ENCODE measurements around the gene AVPI1.
"Not testable (repeated sequence)": the region's sequence is repeated elsewhere in the genome, so short reads cannot be mapped to it uniquely, and the experiment has no call there.

Gene AVPI1

DNA sequence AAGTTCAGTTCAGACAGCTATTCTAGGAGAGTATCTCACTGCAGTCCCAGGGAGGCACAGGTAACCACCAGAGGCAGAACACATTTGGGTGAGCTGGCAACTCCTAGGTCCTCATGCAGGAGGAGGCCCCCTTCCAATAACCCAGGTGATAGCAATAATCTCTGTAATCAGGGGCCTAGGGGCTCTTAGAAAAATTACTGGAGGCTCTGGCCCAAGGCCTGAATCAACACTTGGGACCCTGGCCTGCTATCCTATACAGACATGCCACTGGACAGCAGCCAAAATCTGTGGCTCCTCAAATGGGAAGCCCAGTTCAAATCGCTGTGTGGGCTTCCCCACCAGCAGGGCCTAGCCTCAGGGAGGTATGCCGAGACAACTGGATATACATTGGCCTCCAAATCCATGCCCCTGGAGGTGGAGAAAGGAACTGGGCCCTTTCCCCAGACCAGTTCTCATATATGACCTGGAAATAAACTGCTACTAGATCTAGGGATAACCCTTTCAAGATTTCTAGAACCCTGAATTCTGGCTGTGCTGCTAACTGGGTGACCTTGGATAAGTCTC, 1.6 kb downstream of the AVPI1 start:
- DNase-seq (ENCODE audit: insufficient read length, low spot score) (no peak), FAIRE-seq (no peak)
- TF ChIP-seq POU2F2 (IDR thresholded peaks at IDR 0.05; ENCODE audit: low read depth, low read length): no peak
- TF ChIP-seq SPI1 (IDR thresholded peaks at IDR 0.05; ENCODE audit: low read depth, low read length): no peak
- TF ChIP-seq PAX5 (IDR thresholded peaks at IDR 0.05; ENCODE audit: insufficient read depth, low read length, severe bottlenecking): no peak
- TF ChIP-seq POLR2A (IDR thresholded peaks at IDR 0.05; ENCODE audit: low read depth, low read length): no peak
- no peak for TF ChIP-seq TAF1 (IDR thresholded peaks at IDR 0.05; ENCODE audit: low read depth, low read length)

DNA sequence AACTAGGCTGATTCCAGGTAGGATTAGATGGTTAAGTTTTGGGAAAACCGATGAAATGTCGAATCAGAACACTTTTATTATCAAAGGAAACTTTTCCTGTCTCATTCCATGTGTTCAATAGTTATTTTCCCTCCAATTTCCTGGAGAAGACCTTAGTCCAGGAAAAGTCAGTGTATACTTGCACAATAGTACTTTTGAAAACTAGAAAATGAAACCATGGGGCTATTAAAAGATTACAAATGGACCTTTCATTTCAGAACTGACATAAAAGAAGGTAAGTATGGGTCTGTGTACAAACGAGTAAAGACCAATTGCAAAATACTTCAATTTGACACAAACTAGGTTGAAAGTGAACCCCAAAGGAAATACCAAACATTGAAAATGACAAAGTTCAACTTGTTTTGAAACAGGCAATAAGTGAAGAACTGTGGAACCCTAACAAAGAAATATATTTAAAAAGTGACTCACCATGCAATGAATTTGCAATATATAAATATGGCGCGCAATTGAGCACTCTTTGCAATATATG, 2.1 kb downstream of the AVPI1 start:
- no peak for FAIRE-seq
- no peak for TF ChIP-seq SPI1 (IDR thresholded peaks at IDR 0.05; ENCODE audit: low read depth, low read length)
- TF ChIP-seq POLR2A (IDR thresholded peaks at IDR 0.05; ENCODE audit: low read depth, low read length): no peak
- TF ChIP-seq TAF1 (IDR thresholded peaks at IDR 0.05; ENCODE audit: low read depth, low read length): no peak
- TF ChIP-seq POLR2AphosphoS5 (IDR thresholded peaks at IDR 0.05; ENCODE audit: low read depth, low read length): no peak
- no peak for TF ChIP-seq PAX5 (IDR thresholded peaks at IDR 0.05; ENCODE audit: insufficient read depth, low read length, severe bottlenecking)
- TF ChIP-seq POU2F2 (IDR thresholded peaks at IDR 0.05; ENCODE audit: low read depth, low read length): no peak
- DNase-seq (ENCODE audit: insufficient read length, low spot score): no peak

DNA sequence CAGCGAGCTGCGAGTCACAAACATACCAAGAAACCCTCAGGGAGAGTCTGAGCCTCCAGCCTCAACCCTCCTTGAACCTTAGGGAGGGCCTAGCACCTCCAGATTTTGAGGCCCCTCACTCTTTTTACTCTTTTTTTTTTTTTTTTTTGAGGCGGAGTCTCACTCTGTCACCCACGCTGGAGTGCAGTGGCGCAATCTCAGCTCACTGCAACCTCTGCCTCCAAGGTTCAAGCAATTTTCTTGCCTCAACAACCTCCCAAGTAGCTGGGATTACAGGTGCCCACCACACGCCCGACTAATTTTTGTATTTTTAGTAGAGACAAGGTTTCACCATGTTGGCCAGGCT, 2.7 kb downstream of the AVPI1 start:
- FAIRE-seq; DNase-seq (ENCODE audit: insufficient read length, low spot score): not testable (repeated sequence)

DNA sequence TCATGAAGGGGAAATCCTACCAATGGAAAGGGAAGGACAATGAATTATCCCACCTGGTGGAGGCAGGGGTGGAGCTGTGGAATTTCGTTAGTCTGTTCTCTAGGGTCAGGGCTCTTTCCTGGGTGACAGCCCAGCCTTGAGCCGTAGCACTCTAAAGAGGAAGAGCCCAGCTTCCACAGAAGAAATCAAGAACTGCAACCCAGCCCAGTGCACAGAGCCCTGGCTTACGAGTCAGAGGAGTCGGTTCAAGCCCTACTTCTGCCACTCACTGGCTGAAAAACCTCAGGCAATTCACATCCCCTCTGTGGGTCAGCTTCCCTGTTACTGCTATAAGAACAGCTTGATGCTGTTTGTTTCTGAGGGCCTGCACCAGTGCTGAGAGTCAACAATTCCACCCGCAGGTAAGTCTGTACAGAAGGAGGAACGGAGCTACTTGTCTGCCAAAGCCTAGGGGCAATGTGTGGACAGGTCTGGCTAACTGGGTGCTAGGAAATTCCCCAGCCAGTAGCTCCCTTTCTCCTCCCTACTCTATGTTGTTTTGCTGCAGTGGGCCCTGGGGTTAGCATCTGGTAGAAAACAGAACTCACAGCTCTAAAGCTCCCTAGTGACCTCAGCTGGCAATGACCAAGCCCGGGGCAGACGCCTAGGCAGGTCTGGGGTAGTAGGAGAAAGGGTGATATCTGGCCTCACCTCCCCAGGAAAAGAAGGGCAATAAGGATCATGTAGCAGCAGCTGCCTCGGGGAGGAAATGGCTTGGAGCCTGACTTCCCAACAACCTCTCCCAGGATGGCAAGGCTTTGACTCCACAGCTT, 3.3 kb downstream of the AVPI1 start:
- FAIRE-seq (no peak), DNase-seq (ENCODE audit: insufficient read length, low spot score) (no peak)
- no peak for TF ChIP-seq POLR2AphosphoS5 (IDR thresholded peaks at IDR 0.05; ENCODE audit: low read depth, low read length)

DNA sequence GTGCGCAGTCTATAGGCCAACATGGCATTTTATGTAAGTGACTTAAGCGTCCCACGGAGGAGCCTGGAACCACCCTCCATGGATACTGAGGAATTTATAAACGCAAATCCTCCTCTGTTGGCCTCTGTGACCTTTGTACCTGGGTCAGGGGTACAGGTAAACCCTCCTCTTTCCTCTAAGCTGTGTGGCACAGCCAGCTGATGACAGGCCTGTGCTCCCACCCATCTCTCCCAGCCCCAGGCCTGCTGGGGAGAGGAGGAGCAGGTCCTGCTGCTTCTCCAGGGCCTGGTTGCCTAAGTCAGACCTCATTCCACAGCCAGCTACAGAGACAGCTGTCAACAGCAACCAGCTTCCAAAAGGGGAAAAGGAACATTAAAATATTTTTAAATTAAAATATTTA, 5.0 kb downstream of the AVPI1 start:
- DNase-seq (ENCODE audit: insufficient read length, low spot score) (no peak), FAIRE-seq (no peak)
- no peak for TF ChIP-seq POLR2A (IDR thresholded peaks at IDR 0.05; ENCODE audit: low read depth, low read length)
- no peak for TF ChIP-seq TAF1 (IDR thresholded peaks at IDR 0.05; ENCODE audit: low read depth, low read length)
- TF ChIP-seq POLR2AphosphoS5 (IDR thresholded peaks at IDR 0.05; ENCODE audit: low read depth, low read length): no peak
- TF ChIP-seq SPI1 (IDR thresholded peaks at IDR 0.05; ENCODE audit: low read depth, low read length): no peak
- TF ChIP-seq POU2F2 (IDR thresholded peaks at IDR 0.05; ENCODE audit: low read depth, low read length): no peak
- TF ChIP-seq PAX5 (IDR thresholded peaks at IDR 0.05; ENCODE audit: insufficient read depth, low read length, severe bottlenecking): no peak

DNA sequence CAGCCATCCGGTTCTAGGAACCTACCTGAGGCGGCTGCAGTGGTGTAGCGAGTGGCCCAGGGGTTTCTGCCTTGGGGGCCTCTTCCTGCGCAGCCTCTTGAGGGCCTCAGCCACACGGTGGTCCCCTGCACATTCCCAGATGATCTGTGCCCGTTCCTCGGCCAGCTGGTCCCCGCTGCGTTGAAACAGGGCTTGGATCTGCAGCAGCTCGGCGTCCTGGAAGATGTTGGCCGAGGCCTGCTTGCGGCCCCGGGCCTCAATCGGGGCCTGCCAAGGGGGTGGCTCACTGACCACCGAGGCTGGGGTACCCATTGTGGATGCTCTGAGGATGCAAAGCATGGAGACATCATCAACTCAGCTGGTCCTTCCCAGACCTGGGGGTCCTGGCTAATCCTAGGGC, 7.4 kb downstream of the AVPI1 start:
- FAIRE-seq: no peak
- TF ChIP-seq POU2F2 (IDR thresholded peaks at IDR 0.05; ENCODE audit: low read depth, low read length): no peak
- TF ChIP-seq POLR2AphosphoS5 (IDR thresholded peaks at IDR 0.05; ENCODE audit: low read depth, low read length): no peak
- DNase-seq (ENCODE audit: insufficient read length, low spot score): no peak

DNA sequence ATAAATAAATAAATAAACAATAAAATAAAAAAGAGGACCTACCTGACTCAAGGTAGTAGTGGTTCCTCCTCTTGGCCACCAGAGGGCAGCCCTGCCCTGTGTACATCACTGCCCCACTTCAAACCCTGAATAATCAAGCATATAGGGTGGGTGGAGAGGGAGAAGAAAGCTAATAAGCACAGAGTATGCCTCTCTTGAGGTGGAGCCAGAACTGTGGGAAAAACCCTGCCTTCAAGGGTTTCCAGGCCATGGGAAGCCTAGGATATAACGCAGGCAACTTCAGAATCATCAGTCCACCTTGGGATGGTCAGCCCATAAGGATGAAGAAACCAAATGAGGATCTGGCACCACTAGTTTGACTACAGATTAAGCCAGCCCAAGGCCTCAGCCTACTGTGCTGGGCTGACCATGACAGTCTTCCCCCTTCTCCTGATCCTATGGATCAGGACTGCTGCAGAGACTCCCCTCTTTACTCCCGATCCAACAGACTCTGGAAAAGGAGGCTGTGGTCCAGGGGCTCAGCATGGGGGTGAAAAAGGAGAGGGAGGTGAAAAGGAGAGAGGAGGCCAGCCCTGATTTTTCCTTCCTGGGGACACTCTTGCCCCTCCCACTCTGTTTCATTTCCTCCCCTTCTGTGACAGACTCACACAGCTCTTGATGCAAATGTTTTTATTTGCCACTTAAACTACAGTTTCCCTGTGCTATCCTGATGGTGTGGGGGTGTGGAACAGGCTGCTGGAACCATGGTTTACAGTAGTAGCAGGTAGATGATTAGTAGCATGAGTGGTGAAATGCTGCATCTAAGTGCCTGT, 10.1 kb downstream of the AVPI1 start:
- FAIRE-seq: peak; percentile 69
- TF ChIP-seq POLR2A (IDR thresholded peaks at IDR 0.05; ENCODE audit: low read depth, low read length): peak; percentile 23; the same call in 1 of the 2 replicates
- TF ChIP-seq SPI1 (IDR thresholded peaks at IDR 0.05; ENCODE audit: low read depth, low read length): peak; percentile 73; the same call in 1 of the 2 replicates
- TF ChIP-seq POU2F2 (IDR thresholded peaks at IDR 0.05; ENCODE audit: low read depth, low read length): peak; percentile 52; the same call in 1 of the 2 replicates
- no peak for TF ChIP-seq TAF1 (IDR thresholded peaks at IDR 0.05; ENCODE audit: low read depth, low read length)
- TF ChIP-seq POLR2AphosphoS5 (IDR thresholded peaks at IDR 0.05; ENCODE audit: low read depth, low read length): no peak
- DNase-seq (ENCODE audit: insufficient read length, low spot score): peak; percentile 66

DNA sequence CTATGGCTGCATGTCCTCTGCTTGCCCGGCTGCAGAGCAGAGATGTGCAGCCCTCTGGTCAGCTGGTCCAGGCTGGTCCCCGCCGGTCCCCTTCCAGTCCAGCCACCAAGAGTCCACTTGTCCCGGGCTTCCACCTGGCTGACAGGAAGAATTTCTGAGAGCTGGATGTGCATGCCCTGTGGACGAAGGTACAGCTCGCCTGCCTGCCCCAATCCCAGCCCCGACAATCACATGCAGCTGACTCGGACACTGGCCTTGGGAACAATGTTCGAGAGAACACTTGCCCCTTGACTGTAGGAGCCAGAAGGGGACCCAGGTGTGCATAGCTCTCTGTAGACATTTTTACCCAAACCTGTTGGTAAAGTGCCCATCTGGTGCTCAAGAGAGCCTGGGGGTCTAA, 11.8 kb downstream of the AVPI1 start:
- FAIRE-seq (no peak), DNase-seq (ENCODE audit: insufficient read length, low spot score) (no peak)
- TF ChIP-seq TAF1 (IDR thresholded peaks at IDR 0.05; ENCODE audit: low read depth, low read length) (no peak), POLR2A (IDR thresholded peaks at IDR 0.05; ENCODE audit: low read depth, low read length) (no peak), SPI1 (IDR thresholded peaks at IDR 0.05; ENCODE audit: low read depth, low read length) (no peak), POLR2AphosphoS5 (IDR thresholded peaks at IDR 0.05; ENCODE audit: low read depth, low read length) (no peak), PAX5 (IDR thresholded peaks at IDR 0.05; ENCODE audit: insufficient read depth, low read length, severe bottlenecking) (no peak), POU2F2 (IDR thresholded peaks at IDR 0.05; ENCODE audit: low read depth, low read length) (no peak)

DNA sequence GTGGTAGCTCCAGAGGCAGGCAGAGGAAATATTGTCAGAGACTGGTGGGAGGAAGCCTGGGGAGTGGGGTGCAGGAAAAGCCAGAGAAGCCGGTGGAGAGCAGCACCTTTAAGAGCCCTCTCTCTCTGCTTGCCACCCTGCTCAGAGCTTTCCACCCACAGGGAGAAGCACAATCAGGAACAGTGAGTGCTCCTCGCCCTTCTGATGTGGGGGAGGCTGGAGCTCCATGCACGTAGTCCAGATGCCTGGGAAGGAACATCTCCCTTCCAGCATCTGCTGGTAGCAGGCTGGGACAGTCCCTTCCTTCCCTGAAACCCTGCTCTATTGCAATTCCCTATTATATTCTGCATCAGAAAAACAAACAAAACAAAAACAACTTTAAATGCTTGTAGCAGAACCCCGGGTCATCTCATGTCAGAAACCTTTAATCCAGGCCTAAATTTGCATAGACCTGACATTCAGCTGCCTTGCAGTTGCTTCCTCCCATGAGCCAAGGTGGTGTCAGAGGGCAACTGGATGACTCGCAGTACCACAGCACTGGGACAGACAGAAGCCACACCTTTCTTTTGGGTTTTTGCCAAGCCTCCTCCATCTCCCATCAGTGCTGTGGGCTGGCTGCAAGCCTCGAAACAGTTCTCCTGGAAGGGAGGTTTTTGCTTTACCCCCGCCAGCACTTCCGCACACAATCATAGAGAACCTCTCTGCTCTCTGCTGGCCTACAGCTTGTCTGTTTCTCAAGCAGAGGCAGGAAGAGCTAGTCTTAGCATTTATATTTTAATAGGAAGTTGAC, 13.1 kb downstream of the AVPI1 start:
- DNase-seq (ENCODE audit: insufficient read length, low spot score) (no peak), FAIRE-seq (no peak)
- TF ChIP-seq POLR2A (IDR thresholded peaks at IDR 0.05; ENCODE audit: low read depth, low read length): no peak
- TF ChIP-seq SPI1 (IDR thresholded peaks at IDR 0.05; ENCODE audit: low read depth, low read length): no peak
- no peak for TF ChIP-seq POLR2AphosphoS5 (IDR thresholded peaks at IDR 0.05; ENCODE audit: low read depth, low read length)
- TF ChIP-seq POU2F2 (IDR thresholded peaks at IDR 0.05; ENCODE audit: low read depth, low read length): no peak
- TF ChIP-seq PAX5 (IDR thresholded peaks at IDR 0.05; ENCODE audit: insufficient read depth, low read length, severe bottlenecking): no peak
- TF ChIP-seq TAF1 (IDR thresholded peaks at IDR 0.05; ENCODE audit: low read depth, low read length): no peak
